ENCODE data around the gene CNTN1. TPM values are rescaled to one million over a fixed set of nuclear protein-coding genes. Genes with fewer than 3 reads are reported as not detected.

CNTN1 gene
- total and polyA plus RNA-seq, 2 of the 4 experiments (the other 2 are of a cell fraction) = 0.10 to 0.18 TPM

GRCh38 chr12:40892528-40892927 lies 200.3 kb downstream of the CNTN1 start:
- Histone ChIP-seq H4K91ac (ENCODE audit: insufficient read depth, low read depth, low read length) (no peak overlapping the region), H3K23ac (ENCODE audit: low read depth, low read length) (no peak overlapping the region), H3K9me1 (ENCODE audit: insufficient read depth, low read length) (no peaks in the 10 kb centered on the region), H3K36me3 (ENCODE audit: control insufficient read depth, insufficient read depth, low read length) (no peaks in the 10 kb centered on the region), H3K4me3 (ENCODE audit: insufficient read depth, low read depth, low read length) (no peak overlapping the region), H2AK9ac (replicated peaks; ENCODE audit: low read depth, low read length, poor library complexity) (no peak overlapping the region), H4K8ac (ENCODE audit: low read depth in 2 of 2, low read length in 2 of 2) (no peak overlapping the region), H3K27me3 (ENCODE audit: control insufficient read depth, insufficient read depth, low read length) (no peaks in the 10 kb centered on the region), H2AK5ac (ENCODE audit: low read depth, low read length) (no peak overlapping the region), H3K14ac (replicated peaks; ENCODE audit: low read depth, low read length) (no peak overlapping the region), H4K5ac (ENCODE audit: low read depth, low read length) (no peak overlapping the region), H3K4ac (ENCODE audit: low read depth, low read length) (no peak overlapping the region), H2BK5ac (ENCODE audit: low read depth, low read length, poor library complexity, severe bottlenecking) (no peak overlapping the region), H3K79me1 (ENCODE audit: low read depth in 1 of 2, low read length in 2 of 2) (no peaks in the 10 kb centered on the region), H2BK15ac (ENCODE audit: low read depth, low read length) (no peak overlapping the region), H2BK120ac (ENCODE audit: low read depth, low read length) (no peak overlapping the region), H3K18ac (ENCODE audit: low read depth, low read length) (no peak overlapping the region), H3K9ac (ENCODE audit: low read depth, low read length) (no peak overlapping the region), H3K27ac (ENCODE audit: insufficient read depth, low read length) (no peak overlapping the region), H3K4me2 (ENCODE audit: low read depth, low read length) (no peak overlapping the region), H2AFZ (replicated peaks; ENCODE audit: low read length, poor library complexity) (no peak overlapping the region), H3K4me1 (ENCODE audit: control insufficient read depth, insufficient read depth, low read length) (no peaks in the 10 kb centered on the region), H2BK20ac (ENCODE audit: low read depth, low read length) (no peak overlapping the region), H4K20me1 (ENCODE audit: insufficient read depth, low read length) (no peaks in the 10 kb centered on the region), H3K56ac (ENCODE audit: extremely low read depth, insufficient read depth, low read length) (no peak overlapping the region), H3K9me3 (ENCODE audit: control insufficient read depth, insufficient read depth, low read length) (no peaks in the 10 kb centered on the region)
- DNase-seq (no peak), ATAC-seq (ENCODE audit: low read depth) (no peak)
- WGBS, 2 experiments (ENCODE audit: extremely low coverage in 2 of 2, insufficient read length in 1 of 2) = no CpG with 5 or more reads among the region's 4 CpGs
- TF ChIP-seq RAD21 (IDR thresholded peaks at IDR 0.05; ENCODE audit: low read length) = no peak
- TF ChIP-seq RFX5 (IDR thresholded peaks at IDR 0.05; ENCODE audit: low read depth, low read length) = no peak
- TF ChIP-seq SMC3 (IDR thresholded peaks at IDR 0.05; ENCODE audit: low read depth, low read length) = no peak
- no peak for TF ChIP-seq MXI1 (IDR thresholded peaks at IDR 0.05; ENCODE audit: borderline replicate concordance, low read depth, low read length)
- no peak for TF ChIP-seq CEBPB (IDR thresholded peaks at IDR 0.05; ENCODE audit: low read depth, low read length)
- TF ChIP-seq ELK1 (IDR thresholded peaks at IDR 0.05; ENCODE audit: borderline replicate concordance, low read depth, low read length) = no peak
- TF ChIP-seq FOS (IDR thresholded peaks at IDR 0.05; ENCODE audit: low read depth, low read length) = no peak
- TF ChIP-seq MAZ (IDR thresholded peaks at IDR 0.05; ENCODE audit: borderline replicate concordance, low read depth, low read length) = no peak
- TF ChIP-seq MAFK (IDR thresholded peaks at IDR 0.05; ENCODE audit: low read depth, low read length) = no peak
- no peak for TF ChIP-seq CHD1 (IDR thresholded peaks at IDR 0.05; ENCODE audit: low read depth, low read length)
- TF ChIP-seq CTCF (conservative IDR thresholded peaks at IDR 0.05; ENCODE audit: low read depth, low read length) = no peak
- TF ChIP-seq RCOR1 (IDR thresholded peaks at IDR 0.05; ENCODE audit: insufficient replicate concordance, low read length) = no peak
- no peak for TF ChIP-seq BHLHE40 (IDR thresholded peaks at IDR 0.05; ENCODE audit: low read depth, low read length)
- in situ Hi-C loops (cut with MboI; ENCODE audit: low sequenced_read_pairs) = no loop called here
- BruUV-seq (replicated peaks) = no TSS peak
- ChIA-PET CTCF (no interaction called here), POLR2A (ENCODE audit: unreplicated experiment) (no interaction called here)
- dilution Hi-C loops (cut with HindIII; ENCODE audit: low sequenced_read_pairs, unreplicated experiment) = no loop called here
- intact Hi-C loops (cut with micrococcal nuclease) = no loop called here

All from IMR-90 (cell line).